OCI-LY7 (cell line): ENCODE measurements around the gene ZNF532.

ENCODE experiments used
- CTCF ChIP-seq: fragments of 200-600 bp; sonication (generic); conservative IDR thresholded peaks from 2 replicates; pipeline ENCODE4 v1.5.1; 2014; ENCODE audit warnings: mild to moderate bottlenecking, antibody characterized with exemption, low read length, moderate library complexity, mixed read lengths
- EZH2phosphoT487 ChIP-seq: fragments of 200-600 bp; sonication (generic); IDR thresholded peaks from 2 replicates; pipeline ENCODE4 v1.6.1; 2018; ENCODE audit warnings: low read depth, borderline replicate concordance, mild to moderate bottlenecking, mixed run types, antibody characterized with exemption, low read length, moderate library complexity, mixed read lengths

DNA sequence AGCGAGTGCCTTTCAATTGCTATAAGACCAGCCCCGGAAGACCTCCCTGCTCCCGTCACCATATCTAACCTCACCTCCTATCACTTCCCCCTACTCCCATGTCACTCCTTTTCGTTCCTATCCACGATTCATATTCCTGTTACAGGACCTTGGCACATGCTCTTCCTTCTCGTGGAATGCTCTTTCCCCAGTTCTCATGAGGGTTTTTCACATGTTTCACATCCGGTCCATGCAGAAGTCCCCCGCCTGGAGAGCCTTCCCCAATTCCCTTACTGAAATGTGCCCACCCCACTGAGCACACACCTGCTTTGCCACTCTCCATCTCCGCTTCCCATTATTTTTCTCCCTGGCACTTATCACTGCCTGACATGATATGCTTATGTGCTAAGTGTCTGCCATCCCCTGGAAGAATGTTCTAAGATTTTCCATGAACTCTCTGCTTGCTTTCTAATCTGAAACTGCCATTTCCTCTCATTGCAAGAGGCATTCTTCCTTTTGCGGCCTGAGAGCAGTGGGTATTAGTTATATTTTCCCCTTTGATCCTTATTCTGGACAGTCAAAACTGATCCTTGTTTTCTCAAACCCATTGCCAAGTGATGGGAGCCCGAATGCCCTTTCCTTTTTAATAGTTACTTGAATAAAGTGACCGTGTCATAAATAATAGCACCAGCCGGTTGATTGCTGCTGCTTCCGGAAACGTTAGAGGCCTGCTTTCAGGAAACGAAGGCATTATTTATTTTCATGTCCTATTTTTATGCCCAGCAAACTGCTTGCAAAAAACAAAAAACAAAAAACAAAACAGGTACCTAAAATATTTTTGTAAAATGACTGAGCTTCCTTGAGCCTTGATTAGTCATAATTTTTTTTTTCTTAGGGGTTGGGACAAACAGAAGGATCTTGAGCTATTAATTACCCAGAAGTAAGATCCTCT, 127.9 kb downstream of the ZNF532 start:
- TF ChIP-seq CTCF (no peak), EZH2phosphoT487 (no peak)
